HG03521 (cell line): ENCODE results near the gene CCL19.

Experiments
- ATAC-seq: cut with Tn5 transposase; IDR thresholded peaks from one replicate; pipeline ENCODE4 v1.9.1; 2021; ENCODE audit warnings: mild to moderate bottlenecking, moderate library complexity; ENCODE audit not compliant: unreplicated experiment

CCL19 gene

GRCh38 chr9:34664281-34665066 lies 26.6 kb downstream of the CCL19 start:
- peak; percentile 48 for ATAC-seq

DNA sequence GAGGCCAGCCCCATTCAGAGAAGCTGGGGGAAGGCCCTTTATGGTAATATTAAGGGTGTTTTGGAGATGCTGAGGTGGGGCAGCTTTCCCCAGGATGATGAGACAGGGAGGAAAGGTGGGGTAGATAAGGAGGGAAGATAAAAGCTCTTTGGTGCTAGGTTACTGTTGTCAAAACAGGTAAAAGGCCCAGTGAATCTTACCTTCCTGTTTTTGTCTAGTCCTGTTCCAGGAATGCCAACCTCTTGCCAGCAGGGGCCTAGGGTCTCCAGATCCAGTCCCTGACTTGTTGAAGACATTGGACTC lies 27.8 kb downstream of the CCL19 start:
- no peak for ATAC-seq

- no peak for ATAC-seq
These were observed 28.4 kb downstream of the CCL19 start, which contains the start of gene CCL27 for GRCh38 chr9:34662526-34663302. Gene CCL27, minus strand, starts transcription at chr9:34662657. Its CDS starts 24 bp downstream, at chr9:34662633.

DNA sequence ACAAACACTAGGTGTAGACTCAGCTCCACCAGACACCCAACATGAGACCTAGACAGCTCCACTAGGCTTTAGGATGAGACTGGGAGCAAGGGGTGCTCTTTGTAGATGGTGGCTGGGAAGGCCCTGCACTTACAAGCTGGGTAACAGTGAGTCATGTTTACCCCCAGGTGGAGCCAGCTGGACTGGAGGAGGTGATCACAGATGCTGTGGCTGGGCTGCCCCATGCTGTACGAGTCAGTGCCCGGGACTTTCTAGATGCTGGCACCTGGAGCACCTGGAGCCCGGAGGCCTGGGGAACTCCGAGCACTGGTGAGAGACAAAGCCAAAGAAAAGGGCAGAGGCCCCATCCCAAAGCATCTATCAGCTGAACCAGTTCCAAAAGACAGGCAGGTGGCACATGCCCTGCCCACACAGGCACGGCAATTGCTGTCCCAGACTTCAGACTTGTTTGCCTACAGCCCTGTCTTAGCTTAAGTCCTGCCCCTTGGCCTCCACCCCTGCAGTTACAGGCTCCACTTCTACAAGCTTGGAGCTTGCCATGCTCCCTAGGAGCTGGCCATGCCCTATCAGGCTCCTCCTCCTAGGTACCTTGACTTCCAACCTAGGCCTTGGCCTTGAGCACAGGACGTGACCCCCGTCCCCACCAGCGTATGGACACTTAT lies 31.4 kb downstream of the CCL19 start:
- no peak for ATAC-seq

DNA sequence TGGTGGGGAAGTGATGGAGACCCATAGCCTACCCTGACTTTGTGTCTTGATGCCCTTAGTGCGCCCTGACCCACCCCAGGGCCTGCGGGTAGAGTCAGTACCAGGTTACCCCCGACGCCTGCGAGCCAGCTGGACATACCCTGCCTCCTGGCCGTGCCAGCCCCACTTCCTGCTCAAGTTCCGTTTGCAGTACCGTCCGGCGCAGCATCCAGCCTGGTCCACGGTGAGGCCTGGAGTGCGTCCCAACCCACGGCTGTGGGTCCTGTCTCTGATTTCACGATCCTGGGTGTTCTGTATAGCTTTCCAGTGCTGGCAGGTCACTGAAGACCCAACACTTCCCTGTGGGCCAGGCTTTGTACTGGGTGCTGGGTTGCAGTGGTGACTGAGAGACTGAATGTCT lies 32.6 kb downstream of the CCL19 start:
- ATAC-seq, result no peak

- ATAC-seq, result no peak
These were observed 34.1 kb downstream of the CCL19 start for GRCh38 chr9:34656992-34657391.

GRCh38 chr9:34655394-34655793 lies 35.7 kb downstream of the CCL19 start:
- no peak for ATAC-seq

GRCh38 chr9:34654323-34655051 lies 36.6 kb downstream of the CCL19 start:
- ATAC-seq, result no peak

- ATAC-seq, result no peak
These were observed 37.7 kb downstream of the CCL19 start for GRCh38 chr9:34653151-34654072.

DNA sequence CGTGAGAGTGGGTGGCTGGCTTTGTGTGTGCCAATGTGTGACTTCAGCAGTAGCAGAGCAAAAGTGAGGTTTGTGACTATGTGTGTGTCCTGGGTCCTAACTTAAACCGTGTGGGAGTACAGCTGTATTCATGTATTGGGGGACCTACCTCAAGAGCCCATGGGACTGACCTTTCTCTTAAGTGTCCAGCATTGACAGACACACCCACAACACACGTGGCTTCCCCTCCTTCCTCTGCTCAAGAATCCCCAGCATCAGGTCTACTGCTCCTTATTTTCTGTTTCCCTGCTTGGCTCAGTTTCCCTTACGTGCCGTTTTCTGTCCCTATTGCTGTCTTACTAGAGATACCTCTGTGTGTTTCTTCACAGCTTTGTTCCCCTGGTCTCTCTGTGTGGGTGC lies 38.5 kb downstream of the CCL19 start:
- ATAC-seq, result no peak

DNA sequence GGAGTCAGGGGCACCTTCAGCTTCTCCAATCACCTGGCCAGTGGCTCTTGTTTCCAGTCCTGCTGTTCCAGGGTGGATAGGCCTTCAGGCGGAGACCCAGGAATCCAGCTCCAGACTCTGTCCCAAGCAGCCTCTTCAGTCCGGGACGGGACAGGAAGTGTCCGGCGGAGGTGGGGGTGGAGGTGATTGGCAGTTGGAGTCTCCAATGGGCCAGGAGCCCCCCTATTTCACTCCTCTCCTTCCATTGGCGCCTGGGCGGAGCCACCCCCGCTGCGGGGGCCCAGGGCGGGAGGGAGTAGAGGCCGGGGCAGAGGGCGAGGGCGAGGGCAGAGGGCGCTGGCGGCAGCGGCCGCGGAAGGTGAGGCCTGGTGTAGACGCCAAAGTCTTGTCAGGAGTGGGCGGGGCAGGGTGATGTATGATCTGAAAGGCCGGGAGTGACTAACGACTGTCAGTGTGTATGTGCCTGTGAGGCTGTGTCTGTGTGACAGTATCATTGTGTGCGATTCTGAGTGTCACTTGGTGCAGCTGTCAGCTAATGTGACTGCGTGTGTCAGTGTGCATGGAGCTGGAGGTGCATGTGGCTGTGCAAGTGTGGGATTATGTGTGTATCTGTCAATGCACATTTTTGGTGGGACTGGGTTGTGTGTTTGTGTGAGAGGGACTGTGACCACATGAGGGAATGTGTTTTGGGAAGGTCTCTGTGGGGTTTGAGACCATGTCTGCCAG lies 39.0 kb downstream of the CCL19 start, which contains the start of gene IL11RA:
Gene IL11RA (plus strand): TSS at position 310 of the 726 bp plus-strand sequence. CDS start 3,033 bp downstream, outside the sequence.
- ATAC-seq, result no peak

DNA sequence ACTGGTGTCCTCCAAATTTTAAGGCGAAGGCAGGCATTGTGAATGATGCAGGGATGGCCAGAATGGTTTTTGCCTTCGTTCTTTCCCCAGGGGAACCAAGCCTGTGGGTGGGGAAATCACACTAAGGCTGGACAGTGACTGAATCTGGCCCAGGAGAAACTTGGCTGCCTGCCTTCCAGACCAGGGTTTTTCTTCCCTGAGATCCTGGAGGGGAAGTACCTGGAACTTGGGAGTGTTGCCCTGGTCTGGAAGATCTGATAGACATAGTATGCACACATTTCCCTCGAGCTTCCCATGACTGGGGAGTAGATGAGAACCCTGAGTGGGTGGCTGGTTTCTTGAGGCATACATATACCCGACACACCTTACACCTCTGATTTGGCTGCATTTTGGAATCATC lies 39.8 kb downstream of the CCL19 start:
- no peak for ATAC-seq

- no peak for ATAC-seq
These were observed 40.3 kb downstream of the CCL19 start for GRCh38 chr9:34650816-34651215.

- ATAC-seq, result no peak
These were observed 42.4 kb downstream of the CCL19 start for GRCh38 chr9:34648673-34649072.

DNA sequence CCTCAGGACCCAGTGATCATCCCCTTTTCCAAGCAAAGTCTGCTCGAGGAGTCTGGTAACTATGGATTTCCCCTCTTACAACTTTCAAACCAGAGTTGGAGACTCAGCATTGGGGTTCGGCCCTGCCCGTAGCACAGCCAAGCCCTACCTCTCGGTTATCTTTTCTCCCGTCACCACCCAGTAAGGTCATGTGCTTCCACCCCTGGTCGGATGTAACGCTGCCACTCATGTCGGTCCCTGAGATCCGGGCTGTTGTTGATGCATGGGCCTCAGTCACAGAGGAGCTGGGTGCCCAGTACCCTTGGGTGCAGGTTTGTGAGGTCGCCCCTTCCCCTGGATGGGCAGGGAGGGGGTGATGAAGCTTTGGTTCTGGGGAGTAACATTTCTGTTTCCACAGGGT lies 43.4 kb downstream of the CCL19 start:
- ATAC-seq, result no peak

DNA sequence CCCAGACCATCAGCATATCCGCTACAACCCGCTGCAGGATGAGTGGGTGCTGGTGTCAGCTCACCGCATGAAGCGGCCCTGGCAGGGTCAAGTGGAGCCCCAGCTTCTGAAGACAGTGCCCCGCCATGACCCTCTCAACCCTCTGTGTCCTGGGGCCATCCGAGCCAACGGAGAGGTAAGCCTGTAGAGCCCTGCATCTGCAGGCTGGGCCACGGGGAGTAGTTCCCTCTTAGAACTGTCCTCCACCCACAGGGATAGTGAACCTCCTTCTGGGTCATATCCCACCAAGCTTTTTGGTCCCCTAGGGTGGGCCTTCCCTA lies 44.0 kb downstream of the CCL19 start:
- ATAC-seq, result no peak

- ATAC-seq, result peak; percentile 90
These were observed 44.6 kb downstream of the CCL19 start, which contains the start of gene GALT for GRCh38 chr9:34646211-34647083. Gene GALT, plus strand, starts transcription at chr9:34646675. Its CDS starts 30 bp downstream, at chr9:34646705.

- ATAC-seq, result no peak
These were observed 46.2 kb downstream of the CCL19 start for GRCh38 chr9:34644766-34645314.
